Stimulated activated CD4-positive, alpha-beta T cell treated with anti-CD3 and anti-CD28 coated beads, TNF-alpha, amount 100 ng/mL, for 4 hours (primary cell): ENCODE results near the gene CLEC16A.

Source experiments
- DNase-seq, 3 experiments: peaks; one replicate each; pipeline ENCODE4 v3.0.0-alpha.2; 2020; ENCODE audit warnings: low read depth in 3 of 3

Gene CLEC16A

GRCh38 chr16:11140466-11140865, 196.1 kb downstream of the CLEC16A start:
- no peak for DNase-seq

- DNase-seq, result no peak
Observed at GRCh38 chr16:11140867-11141266, 196.5 kb downstream of the CLEC16A start.

GRCh38 chr16:11141409-11142260, 197.3 kb downstream of the CLEC16A start:
- no peak for DNase-seq

- no peak for DNase-seq
Observed at GRCh38 chr16:11142261-11142630, 197.9 kb downstream of the CLEC16A start.

- no peak for DNase-seq
Observed at GRCh38 chr16:11142951-11143350, 198.6 kb downstream of the CLEC16A start.

- DNase-seq, result no peak
Observed at GRCh38 chr16:11143372-11144035, 199.1 kb downstream of the CLEC16A start.

- no peak for DNase-seq
Observed at GRCh38 chr16:11144122-11144521, 199.8 kb downstream of the CLEC16A start.

GRCh38 chr16:11145173-11145818, 200.9 kb downstream of the CLEC16A start:
- DNase-seq, result no peak

GRCh38 chr16:11145819-11146211, 201.5 kb downstream of the CLEC16A start:
- no peak for DNase-seq

- DNase-seq, result no peak
Observed at GRCh38 chr16:11147033-11147753, 202.8 kb downstream of the CLEC16A start.

GRCh38 chr16:11147754-11148444, 203.5 kb downstream of the CLEC16A start:
- no peak for DNase-seq

- DNase-seq, result no peak
Observed at GRCh38 chr16:11149011-11149616, 204.8 kb downstream of the CLEC16A start.

GRCh38 chr16:11150190-11150589, 205.8 kb downstream of the CLEC16A start:
- DNase-seq, result no peak

GRCh38 chr16:11151156-11151884, 207.0 kb downstream of the CLEC16A start:
- no peak for DNase-seq

- no peak for DNase-seq
Observed at GRCh38 chr16:11151885-11152629, 207.7 kb downstream of the CLEC16A start.

- DNase-seq, result no peak
Observed at GRCh38 chr16:11152677-11153331, 208.4 kb downstream of the CLEC16A start.

- DNase-seq, result no peak
Observed at GRCh38 chr16:11155284-11155806, 211.0 kb downstream of the CLEC16A start.

- no peak for DNase-seq
Observed at GRCh38 chr16:11156401-11156800, 212.0 kb downstream of the CLEC16A start.

GRCh38 chr16:11157143-11157542, 212.8 kb downstream of the CLEC16A start:
- no peak for DNase-seq
